Stimulated activated CD8-positive, alpha-beta memory T cell treated with anti-CD3 and anti-CD28 coated beads, Interleukin-4, amount 100 ng/mL, for 4 hours (primary cell): Measurements from ENCODE around the gene TNIP3.

Experiments
- DNase-seq, 2 donors: peaks; one replicate each; pipeline ENCODE4 v3.0.0-alpha.2; 2020; ENCODE audit warnings: low read depth in 2 of 2, low spot score in 1 of 2

Gene TNIP3

GRCh38 chr4:121088867-121089266 is 75.3 kb downstream of the TNIP3 start:
- DNase-seq = no peak
